ENCODE measurements around the gene PPP4R1. TPM values are rescaled to one million over a fixed set of nuclear protein-coding genes. Genes with fewer than 3 reads are reported as not detected.

PPP4R1 gene
- polyA plus RNA-seq, 1 of the 3 experiments (the other 2 are of a cell fraction) = 53.4 TPM

DNA sequence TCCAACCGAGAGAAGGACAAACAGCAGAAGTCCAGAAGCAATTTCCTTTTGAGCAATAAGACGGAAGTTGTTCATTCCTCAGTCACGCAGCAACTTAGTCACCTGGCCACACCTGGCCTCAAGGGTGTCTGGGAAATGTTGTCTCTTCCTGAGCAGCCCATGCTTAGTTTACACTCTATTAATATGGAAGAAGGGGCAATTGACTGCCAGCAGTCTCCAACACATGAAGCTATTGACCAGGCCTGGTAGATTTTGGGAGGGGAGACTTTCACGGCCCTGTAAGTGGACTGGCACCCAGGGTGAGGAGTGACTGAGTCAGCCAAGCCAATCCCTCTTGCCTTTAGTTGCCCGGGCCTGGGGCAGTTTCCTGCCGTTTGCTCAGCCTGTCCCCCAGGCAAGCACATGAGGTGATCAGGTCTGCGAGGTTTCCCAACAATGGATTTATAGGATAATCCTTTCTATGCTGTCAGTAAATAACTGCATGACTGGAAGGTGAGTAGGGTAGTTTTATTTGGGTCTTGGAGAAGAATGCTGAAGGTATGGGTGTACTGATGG lies 43.8 kb upstream of the PPP4R1 start:
- Histone ChIP-seq H3K27me3 (ENCODE audit: insufficient read depth) (no peaks in the 10 kb centered on the region), H3K9me3 (no peaks in the 10 kb centered on the region), H2AFZ (ENCODE audit: low read depth) (no peak overlapping the region), H3K9ac (no peak overlapping the region), H3K27ac (ENCODE audit: low read depth in 2 of 2, low read length in 1 of 2) (no peak overlapping the region), H3K4me3 (ENCODE audit: low read depth in 2 of 2, low read length in 1 of 2) (no peak overlapping the region), H3K9me2 (no peaks in the 10 kb centered on the region), H4K20me1 (ENCODE audit: insufficient read depth) (no peaks in the 10 kb centered on the region), H3K79me2 (ENCODE audit: insufficient read depth) (no peaks in the 10 kb centered on the region), H3K4me1 (ENCODE audit: control insufficient read depth in 1 of 2, insufficient read depth in 2 of 2, low read depth in 1 of 2, low read length in 1 of 2) (peaks cover 0 to 3% of the 10 kb centered on the region in 2 experiments; a peak in 1 of 4 replicates), H3K36me3 (replicated peaks in 1 of 2; ENCODE audit: control insufficient read depth in 1 of 2, insufficient read depth in 2 of 2, low read length in 1 of 2) (no peaks in the 10 kb centered on the region), H3K4me2 (no peak overlapping the region), H3F3A (replicated peaks; ENCODE audit: insufficient read depth) (peaks cover 3% of the 10 kb centered on the region)
- TF ChIP-seq, protein P1, sequence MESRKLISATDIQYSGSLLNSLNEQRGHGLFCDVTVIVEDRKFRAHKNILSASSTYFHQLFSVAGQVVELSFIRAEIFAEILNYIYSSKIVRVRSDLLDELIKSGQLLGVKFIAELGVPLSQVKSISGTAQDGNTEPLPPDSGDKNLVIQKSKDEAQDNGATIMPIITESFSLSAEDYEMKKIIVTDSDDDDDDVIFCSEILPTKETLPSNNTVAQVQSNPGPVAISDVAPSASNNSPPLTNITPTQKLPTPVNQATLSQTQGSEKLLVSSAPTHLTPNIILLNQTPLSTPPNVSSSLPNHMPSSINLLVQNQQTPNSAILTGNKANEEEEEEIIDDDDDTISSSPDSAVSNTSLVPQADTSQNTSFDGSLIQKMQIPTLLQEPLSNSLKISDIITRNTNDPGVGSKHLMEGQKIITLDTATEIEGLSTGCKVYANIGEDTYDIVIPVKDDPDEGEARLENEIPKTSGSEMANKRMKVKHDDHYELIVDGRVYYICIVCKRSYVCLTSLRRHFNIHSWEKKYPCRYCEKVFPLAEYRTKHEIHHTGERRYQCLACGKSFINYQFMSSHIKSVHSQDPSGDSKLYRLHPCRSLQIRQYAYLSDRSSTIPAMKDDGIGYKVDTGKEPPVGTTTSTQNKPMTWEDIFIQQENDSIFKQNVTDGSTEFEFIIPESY (IDR thresholded peaks at IDR 0.05; ENCODE audit: borderline replicate concordance, low read depth) = no peak
- TF ChIP-seq, protein P2, sequence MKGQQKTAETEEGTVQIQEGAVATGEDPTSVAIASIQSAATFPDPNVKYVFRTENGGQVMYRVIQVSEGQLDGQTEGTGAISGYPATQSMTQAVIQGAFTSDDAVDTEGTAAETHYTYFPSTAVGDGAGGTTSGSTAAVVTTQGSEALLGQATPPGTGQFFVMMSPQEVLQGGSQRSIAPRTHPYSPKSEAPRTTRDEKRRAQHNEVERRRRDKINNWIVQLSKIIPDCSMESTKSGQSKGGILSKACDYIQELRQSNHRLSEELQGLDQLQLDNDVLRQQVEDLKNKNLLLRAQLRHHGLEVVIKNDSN (IDR thresholded peaks at IDR 0.05; ENCODE audit: borderline replicate concordance, low read depth) = no peak
- DNase-seq = no peak
- POLR2A ChIA-PET = no interaction called here
- 84% methylated on average over 6 of the region's 7 CpGs for WGBS (ENCODE audit: low lambda C conversion rate)
- CTCF ChIA-PET = no interaction called here

DNA sequence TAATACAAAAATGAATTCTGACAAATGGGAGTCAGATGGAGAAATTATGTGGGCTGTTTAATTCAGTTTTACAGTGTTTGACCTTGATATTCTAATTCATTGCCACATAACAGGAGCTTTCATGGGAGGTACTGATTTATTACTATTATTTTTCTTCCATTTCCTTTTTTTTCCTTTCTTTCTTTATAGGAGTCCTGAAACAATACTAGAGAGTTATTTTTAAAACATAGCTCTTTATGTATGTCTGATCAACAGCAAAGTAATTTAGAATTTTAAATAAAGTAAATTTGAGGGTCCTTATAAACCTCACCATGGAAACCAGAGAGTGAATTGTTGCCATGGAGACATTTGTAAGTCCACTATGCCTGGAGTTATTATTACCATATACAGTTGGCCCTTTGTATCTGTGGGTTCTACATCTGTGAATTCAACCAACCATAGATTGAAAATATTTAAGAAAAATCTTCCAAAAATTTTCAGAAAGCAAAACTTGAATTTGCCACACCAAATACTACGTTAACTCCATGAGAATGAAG lies 40.9 kb upstream of the PPP4R1 start:
- Histone ChIP-seq H3K4me2 (peak overlapping the region; percentile 7; the same call in 1 of the 2 replicates), H3K36me3 (replicated peaks in 1 of 2; ENCODE audit: control insufficient read depth in 1 of 2, insufficient read depth in 2 of 2, low read length in 1 of 2) (no peaks in the 10 kb centered on the region), H2AFZ (ENCODE audit: low read depth) (peak overlapping the region; percentile 50; the same call in 1 of the 2 replicates), H4K20me1 (ENCODE audit: insufficient read depth) (no peaks in the 10 kb centered on the region), H3K27ac (ENCODE audit: low read depth in 2 of 2, low read length in 1 of 2) (peak overlapping the region in 1 of 2 experiments; percentile 18; a peak in 1 of 4 replicates), H3K4me1 (ENCODE audit: control insufficient read depth in 1 of 2, insufficient read depth in 2 of 2, low read depth in 1 of 2, low read length in 1 of 2) (peaks cover 0 to 4% of the 10 kb centered on the region in 2 experiments; a peak in 1 of 4 replicates), H3K4me3 (ENCODE audit: low read depth in 2 of 2, low read length in 1 of 2) (no peak overlapping the region), H3K79me2 (ENCODE audit: insufficient read depth) (no peaks in the 10 kb centered on the region), H3F3A (replicated peaks; ENCODE audit: insufficient read depth) (peaks cover 3% of the 10 kb centered on the region), H3K9me2 (no peaks in the 10 kb centered on the region), H3K27me3 (ENCODE audit: insufficient read depth) (no peaks in the 10 kb centered on the region), H3K9me3 (no peaks in the 10 kb centered on the region), H3K9ac (no peak overlapping the region)
- TF ChIP-seq TAF1 (IDR thresholded peaks at IDR 0.05; ENCODE audit: borderline replicate concordance, low read depth, low read length) = no peak
- 0 out of 2 replicates have a peak, but pooled peaks have one; percentile 12 for TF ChIP-seq TCF12 (IDR thresholded peaks at IDR 0.05)
- 95% methylated on average over 1 of the region's 1 CpG for WGBS (ENCODE audit: low lambda C conversion rate)
- CTCF ChIA-PET = interaction anchor here (0.7 kb wide), 1 partner anchor 553 kb away, joined by 3 read pairs; no protein-coding TSS in a partner anchor
- POLR2A ChIA-PET = no interaction called here
- no peak for DNase-seq

DNA sequence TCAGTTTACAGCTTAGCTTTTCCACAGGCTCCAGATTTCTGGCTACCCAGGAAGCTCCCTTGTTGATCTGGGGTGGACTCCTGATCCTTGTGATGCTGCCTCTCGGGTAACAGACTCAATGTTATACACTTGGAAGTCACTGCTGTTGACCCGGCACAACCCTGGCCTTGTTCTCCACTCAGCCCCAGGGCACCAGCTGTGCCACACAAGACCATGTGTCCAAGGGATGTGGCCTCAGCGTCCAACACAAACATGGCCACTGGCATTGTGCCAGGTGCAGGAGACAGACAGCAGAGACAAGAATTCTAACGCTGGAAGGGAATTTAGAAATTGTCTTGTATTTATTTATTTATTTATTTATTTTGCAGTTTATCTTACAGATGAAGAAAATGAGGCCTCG lies 39.0 kb upstream of the PPP4R1 start:
- peaks cover 3% of the 10 kb centered on the region for H3F3A ChIP-seq (replicated peaks; ENCODE audit: insufficient read depth)
- ChIA-PET CTCF (no interaction called here), POLR2A (no interaction called here)
- H3K4me3 ChIP-seq (ENCODE audit: low read depth in 2 of 2, low read length in 1 of 2) = no peak overlapping the region
- H3K9ac ChIP-seq = no peak overlapping the region
- no peaks in the 10 kb centered on the region for H3K79me2 ChIP-seq (ENCODE audit: insufficient read depth)
- no peaks in the 10 kb centered on the region for H3K9me2 ChIP-seq
- peak overlapping the region in 1 of 2 experiments; percentile 47; a peak in 1 of 4 replicates for H3K27ac ChIP-seq (ENCODE audit: low read depth in 2 of 2, low read length in 1 of 2)
- 39% methylated on average over 3 of the region's 5 CpGs for WGBS (ENCODE audit: low lambda C conversion rate)
- no peaks in the 10 kb centered on the region for H3K36me3 ChIP-seq (replicated peaks in 1 of 2; ENCODE audit: control insufficient read depth in 1 of 2, insufficient read depth in 2 of 2, low read length in 1 of 2)
- no peaks in the 10 kb centered on the region for H3K27me3 ChIP-seq (ENCODE audit: insufficient read depth)
- H3K4me2 ChIP-seq = no peak overlapping the region
- no peaks in the 10 kb centered on the region for H4K20me1 ChIP-seq (ENCODE audit: insufficient read depth)
- H3K9me3 ChIP-seq = no peaks in the 10 kb centered on the region
- H2AFZ ChIP-seq (ENCODE audit: low read depth) = no peak overlapping the region
- peak; percentile 76 for DNase-seq
- H3K4me1 ChIP-seq (ENCODE audit: control insufficient read depth in 1 of 2, insufficient read depth in 2 of 2, low read depth in 1 of 2, low read length in 1 of 2) = peaks cover 0 to 4% of the 10 kb centered on the region in 2 experiments; a peak in 1 of 4 replicates
- no peak for TF ChIP-seq RFX5 (IDR thresholded peaks at IDR 0.05; ENCODE audit: low read length)
- TF ChIP-seq GABPA (IDR thresholded peaks at IDR 0.05; ENCODE audit: low read depth) = no peak
- TF ChIP-seq, protein P3, sequence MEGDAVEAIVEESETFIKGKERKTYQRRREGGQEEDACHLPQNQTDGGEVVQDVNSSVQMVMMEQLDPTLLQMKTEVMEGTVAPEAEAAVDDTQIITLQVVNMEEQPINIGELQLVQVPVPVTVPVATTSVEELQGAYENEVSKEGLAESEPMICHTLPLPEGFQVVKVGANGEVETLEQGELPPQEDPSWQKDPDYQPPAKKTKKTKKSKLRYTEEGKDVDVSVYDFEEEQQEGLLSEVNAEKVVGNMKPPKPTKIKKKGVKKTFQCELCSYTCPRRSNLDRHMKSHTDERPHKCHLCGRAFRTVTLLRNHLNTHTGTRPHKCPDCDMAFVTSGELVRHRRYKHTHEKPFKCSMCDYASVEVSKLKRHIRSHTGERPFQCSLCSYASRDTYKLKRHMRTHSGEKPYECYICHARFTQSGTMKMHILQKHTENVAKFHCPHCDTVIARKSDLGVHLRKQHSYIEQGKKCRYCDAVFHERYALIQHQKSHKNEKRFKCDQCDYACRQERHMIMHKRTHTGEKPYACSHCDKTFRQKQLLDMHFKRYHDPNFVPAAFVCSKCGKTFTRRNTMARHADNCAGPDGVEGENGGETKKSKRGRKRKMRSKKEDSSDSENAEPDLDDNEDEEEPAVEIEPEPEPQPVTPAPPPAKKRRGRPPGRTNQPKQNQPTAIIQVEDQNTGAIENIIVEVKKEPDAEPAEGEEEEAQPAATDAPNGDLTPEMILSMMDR (IDR thresholded peaks at IDR 0.05) = no peak
- 0 out of 2 replicates have a peak, but pooled peaks have one; percentile 33 for TF ChIP-seq RCOR1 (IDR thresholded peaks at IDR 0.05; ENCODE audit: low read length)
- TF ChIP-seq NFIC (IDR thresholded peaks at IDR 0.05; ENCODE audit: borderline replicate concordance) = peak; percentile 69
- peak; percentile 47; the same call in 1 of the 2 replicates for TF ChIP-seq FOXJ3 (CRISPR knock-in tag; IDR thresholded peaks at IDR 0.05)
- TF ChIP-seq, protein P1 (IDR thresholded peaks at IDR 0.05; ENCODE audit: borderline replicate concordance, low read depth) = no peak
- no peak for TF ChIP-seq CHD2 (IDR thresholded peaks at IDR 0.05; ENCODE audit: low read length, partially characterized antibody)
- TF ChIP-seq ELF1 (IDR thresholded peaks at IDR 0.05) = no peak
- no peak for TF ChIP-seq TEAD4 (IDR thresholded peaks at IDR 0.05; ENCODE audit: borderline replicate concordance, insufficient read depth)
